Islet precursor cell (in vitro differentiated cells): ENCODE data around the gene CACNA2D3.

Experiments used
- DNase-seq: peaks from one replicate; pipeline ENCODE4 v3.0.0-alpha.2; 2018

CACNA2D3 gene

GRCh38 chr3:54954521-54954920 lies 832.2 kb downstream of the CACNA2D3 start:
- peak; percentile 92 for DNase-seq

- DNase-seq = no peak
These were observed 833.1 kb downstream of the CACNA2D3 start for GRCh38 chr3:54955496-54955895.

GRCh38 chr3:54955941-54956340 lies 833.6 kb downstream of the CACNA2D3 start:
- DNase-seq = peak; percentile 87

GRCh38 chr3:54957711-54958110 lies 835.4 kb downstream of the CACNA2D3 start:
- DNase-seq = no peak

- no peak for DNase-seq
These were observed 837.7 kb downstream of the CACNA2D3 start for GRCh38 chr3:54960082-54960481.

GRCh38 chr3:54960701-54961100 lies 838.3 kb downstream of the CACNA2D3 start:
- DNase-seq = no peak

GRCh38 chr3:54962200-54962599 lies 839.8 kb downstream of the CACNA2D3 start:
- no peak for DNase-seq

GRCh38 chr3:54963641-54964040 lies 841.3 kb downstream of the CACNA2D3 start:
- DNase-seq = no peak

- DNase-seq = no peak
These were observed 841.7 kb downstream of the CACNA2D3 start for GRCh38 chr3:54964081-54964480.

- DNase-seq = peak; percentile 76
These were observed 843.4 kb downstream of the CACNA2D3 start for GRCh38 chr3:54965746-54966145.

GRCh38 chr3:54966979-54967378 lies 844.6 kb downstream of the CACNA2D3 start:
- DNase-seq = no peak

GRCh38 chr3:54967731-54968161 lies 845.4 kb downstream of the CACNA2D3 start:
- DNase-seq = no peak

GRCh38 chr3:54968546-54969172 lies 846.3 kb downstream of the CACNA2D3 start:
- no peak for DNase-seq

GRCh38 chr3:54969652-54970051 lies 847.3 kb downstream of the CACNA2D3 start:
- no peak for DNase-seq

GRCh38 chr3:54970895-54971294 lies 848.5 kb downstream of the CACNA2D3 start:
- DNase-seq = no peak

GRCh38 chr3:54977439-54977838 lies 855.1 kb downstream of the CACNA2D3 start:
- no peak for DNase-seq

GRCh38 chr3:54977946-54978345 lies 855.6 kb downstream of the CACNA2D3 start:
- peak; percentile 61 for DNase-seq

GRCh38 chr3:54982807-54983206 lies 860.5 kb downstream of the CACNA2D3 start:
- DNase-seq = peak; percentile 61

- DNase-seq = no peak
These were observed 861.1 kb downstream of the CACNA2D3 start for GRCh38 chr3:54983266-54984099.

- peak; percentile 24 for DNase-seq
These were observed 863.5 kb downstream of the CACNA2D3 start for GRCh38 chr3:54985856-54986255.

GRCh38 chr3:54986294-54986693 lies 863.9 kb downstream of the CACNA2D3 start:
- DNase-seq = peak; percentile 6

GRCh38 chr3:54987719-54988118 lies 865.4 kb downstream of the CACNA2D3 start:
- peak; percentile 51 for DNase-seq

GRCh38 chr3:54988302-54988837 lies 866.0 kb downstream of the CACNA2D3 start:
- peak; percentile 41 for DNase-seq
